HepG2 (cell line): Measurements from ENCODE around the gene PDIA4. TPM values are rescaled to one million over a fixed set of nuclear protein-coding genes. Genes with fewer than 3 reads are reported as not detected.

Source experiments
- DNMT1 ChIP-seq: sonication (generic); formaldehyde crosslinking; IDR thresholded peaks from 2 replicates; pipeline ENCODE4 v1.5.1; 2020; ENCODE audit warnings: mild to moderate bottlenecking, missing genetic modification reagents
- GPN1 ChIP-seq: sonication (generic); formaldehyde crosslinking; IDR thresholded peaks from 2 replicates; pipeline ENCODE4 v1.5.1; 2020; ENCODE audit warnings: missing genetic modification reagents, borderline replicate concordance
- GZF1 ChIP-seq: sonication (generic); formaldehyde crosslinking; IDR thresholded peaks from 2 replicates; pipeline ENCODE4 v1.5.1; 2020; ENCODE audit warnings: mild to moderate bottlenecking, missing genetic modification reagents
- HOXA9 ChIP-seq: sonication (generic); formaldehyde crosslinking; IDR thresholded peaks from 2 replicates; pipeline ENCODE4 v1.8.1; 2022; ENCODE audit warnings: missing genetic modification reagents, mild to moderate bottlenecking, moderate library complexity, borderline replicate concordance
- MEF2D ChIP-seq: sonication (generic); formaldehyde crosslinking; IDR thresholded peaks from 2 replicates; pipeline ENCODE4 v1.5.1; 2020; ENCODE audit warnings: mild to moderate bottlenecking, missing genetic modification reagents
- MXI1 ChIP-seq: IDR thresholded peaks from 3 replicates; pipeline ENCODE4 v1.6.1; 2012; ENCODE audit warnings: low read depth, low read length, inconsistent platforms, borderline replicate concordance
- RAD21 ChIP-seq: fragments of 450-650 bp; formaldehyde crosslinking; IDR thresholded peaks from 2 replicates; pipeline ENCODE4 v1.5.0; 2020; ENCODE audit warnings: mild to moderate bottlenecking
- SALL1 ChIP-seq: sonication (generic); formaldehyde crosslinking; IDR thresholded peaks from 2 replicates; pipeline ENCODE4 v1.8.0; 2022; ENCODE audit warnings: mild to moderate bottlenecking, missing genetic modification reagents
- SIN3B ChIP-seq: fragments of 150-350 bp; IDR thresholded peaks from 2 replicates; pipeline ENCODE4 v1.6.1; 2014; ENCODE audit warnings: low read length
- ZFX ChIP-seq: sonication (generic); formaldehyde crosslinking; IDR thresholded peaks from 2 replicates; pipeline ENCODE4 v1.4.0; 2020; ENCODE audit warnings: mild to moderate bottlenecking, low read depth, missing genetic modification reagents, moderate library complexity
- ZNF10 ChIP-seq: sonication (generic); formaldehyde crosslinking; IDR thresholded peaks from 2 replicates; pipeline ENCODE4 v1.4.0; 2020; ENCODE audit warnings: mild to moderate bottlenecking, low read depth, missing genetic modification reagents, borderline replicate concordance
- ZNF558 ChIP-seq: sonication (generic); formaldehyde crosslinking; IDR thresholded peaks from 2 replicates; pipeline ENCODE4 v1.9.0; 2022; ENCODE audit warnings: mild to moderate bottlenecking, missing genetic modification reagents, borderline replicate concordance
- ZNF564 ChIP-seq: sonication (generic); formaldehyde crosslinking; IDR thresholded peaks from 2 replicates; pipeline ENCODE4 v1.8.1; 2023; ENCODE audit warnings: mild to moderate bottlenecking, missing genetic modification reagents
- ZNF777 ChIP-seq: sonication (generic); formaldehyde crosslinking; IDR thresholded peaks from 2 replicates; pipeline ENCODE4 v1.4.0; 2020; ENCODE audit warnings: missing genetic modification reagents
- polyA plus RNA-seq, 8 experiments: library from polyadenylated mRNA; depleted of rRNA in 3 of 8; stranded (reverse) in 7 of 8; unstranded in 1 of 8; fragments of >200 nt; fragmentation: Illumina TruSeq in 4 of 8; extraction: Trizol in 4 of 8; gene quantifications; 2 replicates each; pipeline versions ENCODE4 v1.2.1 to v1.2.3, GENCODE V29; 2011 to 2016; ENCODE audit warnings: low read depth in 4 of 8, missing spikeins in 1 of 8, mixed read lengths in 1 of 8; ENCODE audit not compliant: insufficient read depth in 1 of 8
- total RNA-seq, 5 experiments: library from RNA; depleted of rRNA; stranded (reverse); fragments of >200 nt; fragmentation: Illumina TruSeq; extraction: Trizol; gene quantifications; 2 replicates each; pipeline ENCODE4 v1.2.3, GENCODE V29; 2016; ENCODE audit warnings: low read depth in 1 of 5
- TF ChIP-seq, protein P1 (sequence below): sonication (generic); formaldehyde crosslinking; IDR thresholded peaks from 2 replicates; pipeline ENCODE4 v1.4.0; 2020; ENCODE audit warnings: missing genetic modification reagents
- TF ChIP-seq, protein P2 (sequence below): sonication (generic); formaldehyde crosslinking; IDR thresholded peaks from 2 replicates; pipeline ENCODE4 v1.9.0; 2022; ENCODE audit warnings: low read depth, missing genetic modification reagents
- TF ChIP-seq, protein P3 (sequence below): IDR thresholded peaks from 2 replicates; pipeline ENCODE4 v1.6.1; 2016; ENCODE audit warnings: missing compliant biosample characterization, missing genetic modification reagents, borderline replicate concordance
- TF ChIP-seq, protein P4 (sequence below): sonication (generic); formaldehyde crosslinking; IDR thresholded peaks from 2 replicates; pipeline ENCODE4 v1.8.0; 2022; ENCODE audit warnings: mild to moderate bottlenecking, missing genetic modification reagents

The PDIA4 gene
- total and polyA plus RNA-seq, 2 of the 13 experiments (the other 11 are each of a cell fraction or from before 2014, with no cell fraction given): 278 to 402 TPM

DNA sequence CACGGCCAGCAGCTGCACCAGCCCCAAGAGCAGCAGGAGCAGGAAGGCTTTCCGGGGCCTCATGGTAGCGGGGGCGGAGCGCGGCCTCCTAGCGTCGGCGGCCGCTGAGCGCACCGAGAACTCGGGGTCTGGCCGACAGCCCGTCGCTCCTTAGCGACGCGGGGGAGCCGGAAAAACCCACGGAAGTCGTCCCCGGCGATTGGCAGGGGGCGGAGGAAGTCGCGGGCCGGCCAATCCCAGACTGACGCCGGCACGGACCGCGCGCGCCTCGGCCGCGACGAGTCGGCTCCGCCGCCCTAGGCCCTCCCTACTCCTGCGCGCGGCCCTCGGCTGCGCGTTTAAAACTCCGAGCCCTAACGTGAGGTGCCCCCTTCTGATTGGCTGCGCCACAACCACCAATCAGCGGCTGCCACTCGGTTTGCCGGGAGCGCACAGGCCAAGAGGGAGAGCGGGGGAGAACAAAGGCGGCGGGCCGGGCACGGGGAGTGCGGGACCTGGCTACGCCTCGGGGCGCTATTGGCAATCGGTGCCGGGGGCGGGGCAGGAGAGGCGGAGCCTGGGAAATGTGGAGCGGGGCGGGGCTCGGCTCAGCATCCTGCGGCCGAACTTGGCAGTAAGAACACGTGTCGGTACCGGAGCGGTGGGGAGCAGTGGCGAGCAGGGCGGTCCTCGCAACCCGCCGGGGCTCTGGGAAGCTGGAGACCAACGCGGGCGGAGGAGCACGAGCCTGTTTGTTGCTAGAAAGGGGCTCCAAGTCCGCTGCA lies at the start of gene PDIA4 (continued):
- TF ChIP-seq ZNF558 (peak; percentile 65; the same call in 1 of the 2 replicates), ZFX (peak; percentile 96), ZNF564 (CRISPR knock-in tag) (peak; percentile 96), MEF2D (CRISPR knock-in tag) (peak; percentile 72; the same call in 1 of the 2 replicates), RAD21 (peak; percentile 51; the same call in 1 of the 2 replicates), ZNF777 (CRISPR knock-in tag) (peak; percentile 64; the same call in 1 of the 2 replicates), GPN1 (CRISPR knock-in tag) (no peak), GZF1 (CRISPR knock-in tag) (no peak), ZNF10 (no peak), MXI1 (peak; percentile 97), DNMT1 (no peak), SIN3B (peak; percentile 53; the same call in 1 of the 2 replicates), SALL1 (CRISPR knock-in tag) (peak; percentile 72; the same call in 1 of the 2 replicates), HOXA9 (CRISPR knock-in tag) (peak; percentile 54)
- TF ChIP-seq, protein P1, sequence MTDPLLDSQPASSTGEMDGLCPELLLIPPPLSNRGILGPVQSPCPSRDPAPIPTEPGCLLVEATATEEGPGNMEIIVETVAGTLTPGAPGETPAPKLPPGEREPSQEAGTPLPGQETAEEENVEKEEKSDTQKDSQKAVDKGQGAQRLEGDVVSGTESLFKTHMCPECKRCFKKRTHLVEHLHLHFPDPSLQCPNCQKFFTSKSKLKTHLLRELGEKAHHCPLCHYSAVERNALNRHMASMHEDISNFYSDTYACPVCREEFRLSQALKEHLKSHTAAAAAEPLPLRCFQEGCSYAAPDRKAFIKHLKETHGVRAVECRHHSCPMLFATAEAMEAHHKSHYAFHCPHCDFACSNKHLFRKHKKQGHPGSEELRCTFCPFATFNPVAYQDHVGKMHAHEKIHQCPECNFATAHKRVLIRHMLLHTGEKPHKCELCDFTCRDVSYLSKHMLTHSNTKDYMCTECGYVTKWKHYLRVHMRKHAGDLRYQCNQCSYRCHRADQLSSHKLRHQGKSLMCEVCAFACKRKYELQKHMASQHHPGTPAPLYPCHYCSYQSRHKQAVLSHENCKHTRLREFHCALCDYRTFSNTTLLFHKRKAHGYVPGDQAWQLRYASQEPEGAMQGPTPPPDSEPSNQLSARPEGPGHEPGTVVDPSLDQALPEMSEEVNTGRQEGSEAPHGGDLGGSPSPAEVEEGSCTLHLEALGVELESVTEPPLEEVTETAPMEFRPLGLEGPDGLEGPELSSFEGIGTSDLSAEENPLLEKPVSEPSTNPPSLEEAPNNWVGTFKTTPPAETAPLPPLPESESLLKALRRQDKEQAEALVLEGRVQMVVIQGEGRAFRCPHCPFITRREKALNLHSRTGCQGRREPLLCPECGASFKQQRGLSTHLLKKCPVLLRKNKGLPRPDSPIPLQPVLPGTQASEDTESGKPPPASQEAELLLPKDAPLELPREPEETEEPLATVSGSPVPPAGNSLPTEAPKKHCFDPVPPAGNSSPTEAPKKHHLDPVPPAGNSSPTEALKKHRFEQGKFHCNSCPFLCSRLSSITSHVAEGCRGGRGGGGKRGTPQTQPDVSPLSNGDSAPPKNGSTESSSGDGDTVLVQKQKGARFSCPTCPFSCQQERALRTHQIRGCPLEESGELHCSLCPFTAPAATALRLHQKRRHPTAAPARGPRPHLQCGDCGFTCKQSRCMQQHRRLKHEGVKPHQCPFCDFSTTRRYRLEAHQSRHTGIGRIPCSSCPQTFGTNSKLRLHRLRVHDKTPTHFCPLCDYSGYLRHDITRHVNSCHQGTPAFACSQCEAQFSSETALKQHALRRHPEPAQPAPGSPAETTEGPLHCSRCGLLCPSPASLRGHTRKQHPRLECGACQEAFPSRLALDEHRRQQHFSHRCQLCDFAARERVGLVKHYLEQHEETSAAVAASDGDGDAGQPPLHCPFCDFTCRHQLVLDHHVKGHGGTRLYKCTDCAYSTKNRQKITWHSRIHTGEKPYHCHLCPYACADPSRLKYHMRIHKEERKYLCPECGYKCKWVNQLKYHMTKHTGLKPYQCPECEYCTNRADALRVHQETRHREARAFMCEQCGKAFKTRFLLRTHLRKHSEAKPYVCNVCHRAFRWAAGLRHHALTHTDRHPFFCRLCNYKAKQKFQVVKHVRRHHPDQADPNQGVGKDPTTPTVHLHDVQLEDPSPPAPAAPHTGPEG (CRISPR knock-in tag): no peak
- TF ChIP-seq, protein P2, sequence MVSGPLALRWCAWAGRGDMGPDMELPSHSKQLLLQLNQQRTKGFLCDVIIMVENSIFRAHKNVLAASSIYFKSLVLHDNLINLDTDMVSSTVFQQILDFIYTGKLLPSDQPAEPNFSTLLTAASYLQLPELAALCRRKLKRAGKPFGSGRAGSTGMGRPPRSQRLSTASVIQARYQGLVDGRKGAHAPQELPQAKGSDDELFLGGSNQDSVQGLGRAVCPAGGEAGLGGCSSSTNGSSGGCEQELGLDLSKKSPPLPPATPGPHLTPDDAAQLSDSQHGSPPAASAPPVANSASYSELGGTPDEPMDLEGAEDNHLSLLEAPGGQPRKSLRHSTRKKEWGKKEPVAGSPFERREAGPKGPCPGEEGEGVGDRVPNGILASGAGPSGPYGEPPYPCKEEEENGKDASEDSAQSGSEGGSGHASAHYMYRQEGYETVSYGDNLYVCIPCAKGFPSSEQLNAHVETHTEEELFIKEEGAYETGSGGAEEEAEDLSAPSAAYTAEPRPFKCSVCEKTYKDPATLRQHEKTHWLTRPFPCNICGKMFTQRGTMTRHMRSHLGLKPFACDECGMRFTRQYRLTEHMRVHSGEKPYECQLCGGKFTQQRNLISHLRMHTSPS: no peak
- TF ChIP-seq, protein P3, sequence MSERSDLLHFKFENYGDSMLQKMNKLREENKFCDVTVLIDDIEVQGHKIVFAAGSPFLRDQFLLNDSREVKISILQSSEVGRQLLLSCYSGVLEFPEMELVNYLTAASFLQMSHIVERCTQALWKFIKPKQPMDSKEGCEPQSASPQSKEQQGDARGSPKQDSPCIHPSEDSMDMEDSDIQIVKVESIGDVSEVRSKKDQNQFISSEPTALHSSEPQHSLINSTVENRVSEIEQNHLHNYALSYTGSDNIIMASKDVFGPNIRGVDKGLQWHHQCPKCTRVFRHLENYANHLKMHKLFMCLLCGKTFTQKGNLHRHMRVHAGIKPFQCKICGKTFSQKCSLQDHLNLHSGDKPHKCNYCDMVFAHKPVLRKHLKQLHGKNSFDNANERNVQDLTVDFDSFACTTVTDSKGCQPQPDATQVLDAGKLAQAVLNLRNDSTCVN (CRISPR knock-in tag): peak; percentile 36; the same call in 1 of the 2 replicates
- TF ChIP-seq, protein P4, sequence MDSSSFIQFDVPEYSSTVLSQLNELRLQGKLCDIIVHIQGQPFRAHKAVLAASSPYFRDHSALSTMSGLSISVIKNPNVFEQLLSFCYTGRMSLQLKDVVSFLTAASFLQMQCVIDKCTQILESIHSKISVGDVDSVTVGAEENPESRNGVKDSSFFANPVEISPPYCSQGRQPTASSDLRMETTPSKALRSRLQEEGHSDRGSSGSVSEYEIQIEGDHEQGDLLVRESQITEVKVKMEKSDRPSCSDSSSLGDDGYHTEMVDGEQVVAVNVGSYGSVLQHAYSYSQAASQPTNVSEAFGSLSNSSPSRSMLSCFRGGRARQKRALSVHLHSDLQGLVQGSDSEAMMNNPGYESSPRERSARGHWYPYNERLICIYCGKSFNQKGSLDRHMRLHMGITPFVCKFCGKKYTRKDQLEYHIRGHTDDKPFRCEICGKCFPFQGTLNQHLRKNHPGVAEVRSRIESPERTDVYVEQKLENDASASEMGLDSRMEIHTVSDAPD: peak; percentile 90
